ENCODE data around the gene MYZAP. TPM values are rescaled to one million over a fixed set of nuclear protein-coding genes. Genes with fewer than 3 reads are reported as not detected.

The MYZAP gene
- polyA plus RNA-seq, 1 of the 3 experiments (the other 2 are of a cell fraction): 0.07 TPM

GRCh38 chr15:57544848-57545480 lies 46.7 kb upstream of the MYZAP start:
- Histone ChIP-seq H3K9me3 (no peaks in the 10 kb centered on the region), H3K27ac (ENCODE audit: low read depth in 2 of 2, low read length in 1 of 2) (no peak overlapping the region), H4K20me1 (ENCODE audit: insufficient read depth) (no peaks in the 10 kb centered on the region), H3K9ac (no peak overlapping the region), H3K79me2 (ENCODE audit: insufficient read depth) (no peaks in the 10 kb centered on the region), H3K36me3 (replicated peaks in 1 of 2; ENCODE audit: control insufficient read depth in 1 of 2, insufficient read depth in 2 of 2, low read length in 1 of 2) (no peaks in the 10 kb centered on the region), H2AFZ (ENCODE audit: low read depth) (no peak overlapping the region), H3F3A (replicated peaks; ENCODE audit: insufficient read depth) (no peaks in the 10 kb centered on the region), H3K4me3 (ENCODE audit: low read depth in 2 of 2, low read length in 1 of 2) (no peak overlapping the region), H3K27me3 (ENCODE audit: insufficient read depth) (no peaks in the 10 kb centered on the region), H3K4me1 (ENCODE audit: control insufficient read depth in 1 of 2, insufficient read depth in 2 of 2, low read depth in 1 of 2, low read length in 1 of 2) (no peaks in the 10 kb centered on the region; a peak in 1 of 4 replicates), H3K9me2 (no peaks in the 10 kb centered on the region), H3K4me2 (no peak overlapping the region)
- ChIA-PET POLR2A (no interaction called here), CTCF (interaction anchor here (0.9 to 11.4 kb wide), 6 partner anchors 11 to 204 kb away, joined by 3 to 191 read pairs (median 50); no protein-coding TSS in a partner anchor)
- whole genome bisulfite sequencing (ENCODE audit: low lambda C conversion rate): 84% methylated on average over 9 of the region's 11 CpGs
- no peak for TF ChIP-seq RXRA (IDR thresholded peaks at IDR 0.05; ENCODE audit: borderline replicate concordance, low read depth)
- TF ChIP-seq CTCF (IDR thresholded peaks at IDR 0.05): no peak
- no peak for TF ChIP-seq EZH2phosphoT487 (IDR thresholded peaks at IDR 0.05; ENCODE audit: borderline replicate concordance, low read depth)
- TF ChIP-seq TAF1 (IDR thresholded peaks at IDR 0.05; ENCODE audit: borderline replicate concordance, low read depth, low read length): no peak
- TF ChIP-seq EP300 (IDR thresholded peaks at IDR 0.05; ENCODE audit: borderline replicate concordance in 1 of 2, low read depth in 1 of 2, low read length in 1 of 2): no peak
- no peak for TF ChIP-seq ELF1 (IDR thresholded peaks at IDR 0.05)
- TF ChIP-seq RAD21 (IDR thresholded peaks at IDR 0.05; ENCODE audit: low read length): no peak
- no peak for TF ChIP-seq REST (IDR thresholded peaks at IDR 0.05; ENCODE audit: low read depth, low read length)
- TF ChIP-seq NRF1 (IDR thresholded peaks at IDR 0.05; ENCODE audit: low read depth, low read length): no peak
- no peak for TF ChIP-seq ZBTB33 (IDR thresholded peaks at IDR 0.05; ENCODE audit: borderline replicate concordance, low read depth)
- TF ChIP-seq FOSL2 (IDR thresholded peaks at IDR 0.05; ENCODE audit: borderline replicate concordance, low read depth): no peak
- DNase-seq: no peak

Data from SK-N-SH (cell line).